GM12892 (cell line): ENCODE measurements around the gene NFE2L2.

Experiments
- POLR2A ChIP-seq: IDR thresholded peaks from 2 replicates; pipeline ENCODE4 v1.6.1; 2011; ENCODE audit warnings: low read depth, low read length, control low read depth
- TAF1 ChIP-seq: IDR thresholded peaks from 2 replicates; pipeline ENCODE4 v1.6.1; 2011; ENCODE audit warnings: low read depth, mild to moderate bottlenecking, control low read depth, low read length, borderline replicate concordance

DNA sequence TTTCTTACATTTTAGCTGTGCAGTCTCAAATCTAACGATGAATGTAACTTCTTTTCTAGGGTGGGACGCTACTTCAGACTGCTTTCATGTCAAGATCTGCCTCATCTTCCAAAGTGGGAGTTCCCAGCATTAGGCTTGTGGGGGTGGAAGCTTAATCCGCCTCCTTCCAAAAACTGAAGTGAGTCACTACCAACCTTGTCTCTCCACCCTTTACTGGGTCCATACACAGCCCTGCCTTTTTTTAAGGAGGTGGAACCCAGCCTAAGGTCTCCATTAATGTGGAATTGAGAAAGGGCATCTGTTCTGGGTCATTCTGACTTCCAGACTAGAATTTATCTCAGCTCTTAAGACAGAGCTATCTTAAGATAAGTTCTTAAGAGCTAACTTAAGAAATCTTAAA, 42.0 kb upstream of the NFE2L2 start:
- TF ChIP-seq TAF1 (no peak), POLR2A (no peak)
